ENCODE data around the gene LAMC3.

DNA sequence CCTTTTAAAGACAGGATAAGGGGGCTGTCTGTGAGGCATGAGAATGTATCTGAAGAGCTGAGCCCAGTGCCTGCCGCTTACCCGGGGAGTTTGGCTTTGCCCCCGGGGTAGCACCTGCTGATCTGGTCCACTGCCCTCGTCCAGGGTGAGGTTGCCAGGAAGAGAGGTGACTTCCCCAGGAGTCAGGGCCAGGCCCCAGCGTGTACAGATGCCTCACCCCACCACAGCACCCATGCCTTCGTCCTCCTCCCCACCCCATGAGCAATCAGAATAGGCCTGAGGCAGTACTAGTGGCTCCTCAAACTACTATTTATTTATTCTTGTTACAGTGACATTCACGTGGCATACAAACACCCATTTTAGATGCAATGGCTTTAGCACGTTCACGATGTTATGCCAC is 71.6 kb downstream of the LAMC3 start:
- TF ChIP-seq POLR2A (IDR thresholded peaks at IDR 0.05; ENCODE audit: low read depth): no peak
- TF ChIP-seq, protein P1, sequence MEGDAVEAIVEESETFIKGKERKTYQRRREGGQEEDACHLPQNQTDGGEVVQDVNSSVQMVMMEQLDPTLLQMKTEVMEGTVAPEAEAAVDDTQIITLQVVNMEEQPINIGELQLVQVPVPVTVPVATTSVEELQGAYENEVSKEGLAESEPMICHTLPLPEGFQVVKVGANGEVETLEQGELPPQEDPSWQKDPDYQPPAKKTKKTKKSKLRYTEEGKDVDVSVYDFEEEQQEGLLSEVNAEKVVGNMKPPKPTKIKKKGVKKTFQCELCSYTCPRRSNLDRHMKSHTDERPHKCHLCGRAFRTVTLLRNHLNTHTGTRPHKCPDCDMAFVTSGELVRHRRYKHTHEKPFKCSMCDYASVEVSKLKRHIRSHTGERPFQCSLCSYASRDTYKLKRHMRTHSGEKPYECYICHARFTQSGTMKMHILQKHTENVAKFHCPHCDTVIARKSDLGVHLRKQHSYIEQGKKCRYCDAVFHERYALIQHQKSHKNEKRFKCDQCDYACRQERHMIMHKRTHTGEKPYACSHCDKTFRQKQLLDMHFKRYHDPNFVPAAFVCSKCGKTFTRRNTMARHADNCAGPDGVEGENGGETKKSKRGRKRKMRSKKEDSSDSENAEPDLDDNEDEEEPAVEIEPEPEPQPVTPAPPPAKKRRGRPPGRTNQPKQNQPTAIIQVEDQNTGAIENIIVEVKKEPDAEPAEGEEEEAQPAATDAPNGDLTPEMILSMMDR (IDR thresholded peaks at IDR 0.05): no peak
